HEK293 (cell line): ENCODE data around the gene CCDC14.

ENCODE experiments used
- KLF8 ChIP-seq: fragments of 450-650 bp; formaldehyde crosslinking; IDR thresholded peaks from 2 replicates; pipeline ENCODE4 v1.5.1; 2016; ENCODE audit warnings: missing biosample characterization, missing genetic modification characterization
- SP2 ChIP-seq: fragments of 450-650 bp; formaldehyde crosslinking; IDR thresholded peaks from 2 replicates; pipeline ENCODE4 v1.5.1; 2016; ENCODE audit warnings: missing biosample characterization, missing genetic modification characterization
- WT1 ChIP-seq: fragments of 450-650 bp; formaldehyde crosslinking; IDR thresholded peaks from 2 replicates; pipeline ENCODE4 v1.5.1; 2016; ENCODE audit warnings: missing biosample characterization, missing genetic modification characterization
- ZEB2 ChIP-seq: fragments of 450-650 bp; formaldehyde crosslinking; IDR thresholded peaks from 2 replicates; pipeline ENCODE4 v1.5.1; 2016; ENCODE audit warnings: missing biosample characterization, missing genetic modification characterization
- ZNF19 ChIP-seq: fragments of 450-650 bp; formaldehyde crosslinking; IDR thresholded peaks from 2 replicates; pipeline ENCODE4; 2016; ENCODE audit warnings: missing biosample characterization, missing genetic modification characterization, low read depth
- ZNF335 ChIP-seq: fragments of 450-650 bp; formaldehyde crosslinking; conservative IDR thresholded peaks from 2 replicates; pipeline ENCODE4 v1.5.1; 2016; ENCODE audit warnings: missing biosample characterization, missing genetic modification characterization
- ZNF391 ChIP-seq: fragments of 450-650 bp; formaldehyde crosslinking; IDR thresholded peaks from 2 replicates; pipeline ENCODE4 v1.5.1; 2016; ENCODE audit warnings: low read depth, missing biosample characterization, missing genetic modification characterization, borderline replicate concordance
- ZNF423 ChIP-seq: fragments of 450-650 bp; formaldehyde crosslinking; IDR thresholded peaks from 2 replicates; pipeline ENCODE4 v1.5.1; 2016; ENCODE audit warnings: missing biosample characterization, missing genetic modification characterization
- ZNF600 ChIP-seq: fragments of 450-650 bp; formaldehyde crosslinking; IDR thresholded peaks from 2 replicates; pipeline ENCODE4 v1.5.1; 2016; ENCODE audit warnings: missing biosample characterization, missing genetic modification characterization
- TF ChIP-seq, protein P1 (sequence below): fragments of 450-650 bp; formaldehyde crosslinking; IDR thresholded peaks from 2 replicates; pipeline ENCODE4 v1.5.1; 2016; ENCODE audit warnings: missing biosample characterization, missing genetic modification characterization, low read depth
- TF ChIP-seq, protein P2 (sequence below): fragments of 450-650 bp; formaldehyde crosslinking; IDR thresholded peaks from 2 replicates; pipeline ENCODE4 v1.5.1; 2016; ENCODE audit warnings: missing biosample characterization, missing genetic modification characterization
- TF ChIP-seq, protein P3 (sequence below): fragments of 450-650 bp; formaldehyde crosslinking; IDR thresholded peaks from 2 replicates; pipeline ENCODE4 v1.5.1; 2016; ENCODE audit warnings: missing biosample characterization, missing genetic modification characterization

DNA sequence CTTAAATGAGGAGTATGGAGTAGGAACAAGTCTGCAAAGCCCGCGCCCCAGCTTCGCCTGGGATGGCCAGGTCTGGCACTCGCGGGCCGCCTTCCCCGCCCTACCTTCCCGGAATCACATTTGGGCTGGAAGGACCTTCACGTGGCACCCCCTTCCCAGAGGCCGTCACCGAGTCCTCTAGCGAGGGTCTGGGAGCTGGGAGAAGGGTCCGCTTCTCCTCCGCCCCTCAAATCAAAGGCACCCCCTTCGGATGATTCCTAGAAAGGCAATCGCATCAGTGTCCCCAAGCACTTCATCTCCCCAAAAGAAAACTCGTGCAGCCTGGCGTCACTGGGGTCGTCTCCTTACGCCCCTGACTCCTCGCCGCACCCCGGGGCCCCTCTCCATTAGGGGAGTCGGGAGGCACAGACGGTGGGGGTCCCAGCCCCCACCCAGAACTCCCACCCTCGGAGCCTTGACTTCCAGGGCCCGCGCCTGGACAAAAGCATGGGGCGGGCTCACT lies 77.3 kb downstream of the CCDC14 start:
- TF ChIP-seq ZNF600 (tag by site-specific recombination) = no peak
- TF ChIP-seq, protein P1, sequence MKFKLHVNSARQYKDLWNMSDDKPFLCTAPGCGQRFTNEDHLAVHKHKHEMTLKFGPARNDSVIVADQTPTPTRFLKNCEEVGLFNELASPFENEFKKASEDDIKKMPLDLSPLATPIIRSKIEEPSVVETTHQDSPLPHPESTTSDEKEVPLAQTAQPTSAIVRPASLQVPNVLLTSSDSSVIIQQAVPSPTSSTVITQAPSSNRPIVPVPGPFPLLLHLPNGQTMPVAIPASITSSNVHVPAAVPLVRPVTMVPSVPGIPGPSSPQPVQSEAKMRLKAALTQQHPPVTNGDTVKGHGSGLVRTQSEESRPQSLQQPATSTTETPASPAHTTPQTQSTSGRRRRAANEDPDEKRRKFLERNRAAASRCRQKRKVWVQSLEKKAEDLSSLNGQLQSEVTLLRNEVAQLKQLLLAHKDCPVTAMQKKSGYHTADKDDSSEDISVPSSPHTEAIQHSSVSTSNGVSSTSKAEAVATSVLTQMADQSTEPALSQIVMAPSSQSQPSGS (tag by site-specific recombination) = no peak
- TF ChIP-seq ZNF19 = no peak
- 0 out of 2 replicates have a peak, but pooled peaks have one; percentile 35 for TF ChIP-seq ZNF335 (tag by site-specific recombination)
- TF ChIP-seq, protein P2, sequence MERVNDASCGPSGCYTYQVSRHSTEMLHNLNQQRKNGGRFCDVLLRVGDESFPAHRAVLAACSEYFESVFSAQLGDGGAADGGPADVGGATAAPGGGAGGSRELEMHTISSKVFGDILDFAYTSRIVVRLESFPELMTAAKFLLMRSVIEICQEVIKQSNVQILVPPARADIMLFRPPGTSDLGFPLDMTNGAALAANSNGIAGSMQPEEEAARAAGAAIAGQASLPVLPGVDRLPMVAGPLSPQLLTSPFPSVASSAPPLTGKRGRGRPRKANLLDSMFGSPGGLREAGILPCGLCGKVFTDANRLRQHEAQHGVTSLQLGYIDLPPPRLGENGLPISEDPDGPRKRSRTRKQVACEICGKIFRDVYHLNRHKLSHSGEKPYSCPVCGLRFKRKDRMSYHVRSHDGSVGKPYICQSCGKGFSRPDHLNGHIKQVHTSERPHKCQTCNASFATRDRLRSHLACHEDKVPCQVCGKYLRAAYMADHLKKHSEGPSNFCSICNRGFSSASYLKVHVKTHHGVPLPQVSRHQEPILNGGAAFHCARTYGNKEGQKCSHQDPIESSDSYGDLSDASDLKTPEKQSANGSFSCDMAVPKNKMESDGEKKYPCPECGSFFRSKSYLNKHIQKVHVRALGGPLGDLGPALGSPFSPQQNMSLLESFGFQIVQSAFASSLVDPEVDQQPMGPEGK (tag by site-specific recombination) = no peak
- no peak for TF ChIP-seq SP2 (tag by site-specific recombination)
- TF ChIP-seq ZEB2 (tag by site-specific recombination) = no peak
- no peak for TF ChIP-seq KLF8
- TF ChIP-seq ZNF391 (tag by site-specific recombination) = no peak
- TF ChIP-seq, protein P3, sequence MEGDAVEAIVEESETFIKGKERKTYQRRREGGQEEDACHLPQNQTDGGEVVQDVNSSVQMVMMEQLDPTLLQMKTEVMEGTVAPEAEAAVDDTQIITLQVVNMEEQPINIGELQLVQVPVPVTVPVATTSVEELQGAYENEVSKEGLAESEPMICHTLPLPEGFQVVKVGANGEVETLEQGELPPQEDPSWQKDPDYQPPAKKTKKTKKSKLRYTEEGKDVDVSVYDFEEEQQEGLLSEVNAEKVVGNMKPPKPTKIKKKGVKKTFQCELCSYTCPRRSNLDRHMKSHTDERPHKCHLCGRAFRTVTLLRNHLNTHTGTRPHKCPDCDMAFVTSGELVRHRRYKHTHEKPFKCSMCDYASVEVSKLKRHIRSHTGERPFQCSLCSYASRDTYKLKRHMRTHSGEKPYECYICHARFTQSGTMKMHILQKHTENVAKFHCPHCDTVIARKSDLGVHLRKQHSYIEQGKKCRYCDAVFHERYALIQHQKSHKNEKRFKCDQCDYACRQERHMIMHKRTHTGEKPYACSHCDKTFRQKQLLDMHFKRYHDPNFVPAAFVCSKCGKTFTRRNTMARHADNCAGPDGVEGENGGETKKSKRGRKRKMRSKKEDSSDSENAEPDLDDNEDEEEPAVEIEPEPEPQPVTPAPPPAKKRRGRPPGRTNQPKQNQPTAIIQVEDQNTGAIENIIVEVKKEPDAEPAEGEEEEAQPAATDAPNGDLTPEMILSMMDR (tag by site-specific recombination) = no peak
- no peak for TF ChIP-seq WT1 (tag by site-specific recombination)
- TF ChIP-seq ZNF423 (tag by site-specific recombination) = no peak
